NCI-H345 treated with DMSO at 0.1 percent for 48 hours (cell line): ENCODE results near the gene ZNF746.
"Not testable (repeated sequence)": the region's sequence is repeated elsewhere in the genome, so short reads cannot be mapped to it uniquely, and the experiment has no call there.

ENCODE experiments used
- DNase-seq: peaks from one replicate; lab custom pipeline; 2025; ENCODE audit not compliant: unreplicated experiment; lab: John Stamatoyannopoulos, UW

Gene ZNF746

DNA sequence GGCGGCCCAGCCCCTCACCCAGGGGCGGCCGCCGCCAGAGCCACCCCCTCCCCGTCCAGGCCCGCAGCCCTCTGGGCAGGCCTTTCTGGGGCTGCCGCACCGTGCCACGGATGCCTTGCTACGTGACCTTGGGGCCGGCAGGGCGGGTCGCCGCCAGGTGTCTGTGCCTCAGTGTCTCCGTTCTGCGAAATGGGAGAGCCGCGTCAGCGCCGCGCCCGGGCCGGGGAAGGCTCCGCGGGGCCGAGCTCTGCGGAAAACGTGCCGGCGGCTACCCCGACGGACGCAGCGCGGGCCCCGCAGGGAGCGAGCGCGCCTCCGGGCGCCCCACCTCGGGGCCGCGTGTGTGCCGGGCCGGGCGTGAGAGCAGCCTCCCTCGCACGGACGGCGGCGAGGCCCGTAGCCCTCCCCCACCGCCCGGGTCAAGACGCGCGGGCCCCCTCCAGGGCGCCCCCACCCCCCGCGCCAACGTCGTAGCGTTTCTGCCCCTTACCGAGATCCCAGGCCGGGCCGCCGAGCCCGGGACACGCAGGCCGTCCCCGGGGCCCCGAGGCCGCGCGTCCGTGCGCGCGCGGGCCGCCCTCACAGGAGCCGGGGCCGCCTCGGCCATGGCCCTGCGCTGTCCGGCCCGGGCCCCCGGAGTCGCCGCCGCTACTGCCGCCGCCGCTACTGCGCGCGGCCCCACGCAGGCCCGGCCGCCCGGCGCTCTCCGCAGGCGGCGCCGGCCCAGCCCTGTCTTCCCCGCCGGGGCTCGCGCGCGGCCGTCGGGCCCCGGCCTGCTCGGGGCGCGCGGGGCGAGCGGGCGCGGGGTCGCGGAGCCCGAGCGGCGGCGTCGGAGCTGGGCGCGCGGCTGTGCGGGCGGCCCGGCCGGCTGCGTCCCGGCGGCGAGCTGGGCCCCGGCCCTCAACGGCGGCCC lies 37.8 kb downstream of the ZNF746 start:
- DNase-seq = no peak

DNA sequence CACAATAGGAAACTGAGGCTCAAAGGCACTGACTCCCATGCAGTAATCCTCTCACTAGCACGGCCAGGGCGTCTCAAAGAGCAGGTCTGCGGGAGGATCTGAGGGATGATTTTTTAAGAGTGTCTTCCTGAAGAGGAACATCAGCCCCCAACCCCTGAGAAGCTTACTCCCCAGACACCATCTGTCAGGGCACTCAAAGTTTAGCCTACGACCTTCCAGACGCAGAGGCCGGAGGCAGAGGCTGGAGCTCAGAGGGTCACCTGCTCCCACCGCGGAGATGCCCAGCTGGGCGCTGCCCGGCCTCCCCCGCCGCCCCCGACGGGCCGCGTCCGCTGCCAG lies 38.4 kb downstream of the ZNF746 start:
- DNase-seq = no peak

- no peak for DNase-seq
Measured at GRCh38 chr7:149458235-149458634, 39.4 kb downstream of the ZNF746 start.

DNA sequence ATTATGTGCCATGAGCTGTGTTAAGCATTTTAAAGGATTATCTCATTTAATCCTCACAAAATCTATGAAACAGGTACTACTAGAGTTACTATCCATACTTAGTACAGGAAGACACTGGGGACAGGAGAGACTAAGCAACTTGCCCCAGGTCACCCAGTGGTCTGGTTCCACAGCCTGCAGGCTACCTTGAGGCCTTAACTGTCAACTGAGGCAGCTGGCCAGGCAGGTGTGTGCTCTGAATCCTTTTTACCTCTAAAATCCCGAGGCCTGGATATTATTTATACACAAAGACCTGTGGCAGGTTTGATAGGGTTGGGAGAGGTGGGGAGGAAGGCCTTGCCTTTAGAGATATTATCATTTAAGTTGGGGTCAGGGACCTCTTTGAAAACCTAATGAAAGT lies 39.8 kb downstream of the ZNF746 start:
- DNase-seq = no peak

DNA sequence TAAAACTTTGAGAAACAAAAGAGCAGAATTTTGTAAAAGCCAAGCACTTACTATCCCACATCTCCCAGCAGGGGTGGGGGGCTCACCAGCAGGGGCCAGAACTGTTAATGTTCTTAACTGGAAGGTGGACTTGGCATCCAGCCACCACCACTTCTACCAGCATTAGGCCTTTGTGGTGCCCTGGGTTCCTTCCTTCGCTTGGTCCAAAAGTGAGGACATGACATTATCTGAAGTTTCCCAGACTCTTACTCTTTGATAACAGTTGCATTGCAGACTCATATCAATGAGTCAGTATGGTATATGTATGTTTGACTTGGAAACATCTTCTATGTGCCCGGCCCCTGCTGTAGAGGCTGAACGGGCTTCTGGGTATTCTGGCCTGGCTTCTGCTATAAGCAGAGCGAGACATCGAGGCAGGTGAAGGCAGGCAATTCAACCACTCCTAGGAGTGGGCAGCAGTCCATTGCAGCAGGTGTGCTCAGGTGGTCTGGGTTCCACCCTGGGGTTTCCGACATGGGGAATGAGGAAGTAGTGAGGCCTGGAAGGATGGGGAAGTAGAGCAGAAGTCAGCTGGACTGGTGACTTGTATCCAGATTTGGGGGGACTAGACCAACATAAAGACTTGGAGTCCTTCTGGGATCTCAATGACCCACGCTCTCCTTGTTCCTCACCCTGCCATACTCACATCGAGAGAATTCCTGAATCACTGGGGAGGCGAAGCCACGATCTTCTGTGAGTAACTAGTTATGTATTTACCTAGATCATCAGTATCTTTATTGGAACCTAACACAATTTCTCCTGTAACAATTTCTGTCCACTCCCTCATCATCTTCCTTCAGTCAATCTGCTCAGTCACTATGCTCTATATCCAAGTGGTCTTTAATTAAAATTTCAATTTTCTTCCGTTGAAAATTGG lies 40.8 kb downstream of the ZNF746 start:
- DNase-seq = no peak

- no peak for DNase-seq
Measured at GRCh38 chr7:149455175-149455950, 42.2 kb downstream of the ZNF746 start.

GRCh38 chr7:149454750-149455149 lies 42.9 kb downstream of the ZNF746 start:
- no peak for DNase-seq

- DNase-seq = no peak
Measured at GRCh38 chr7:149454006-149454405, 43.6 kb downstream of the ZNF746 start.

DNA sequence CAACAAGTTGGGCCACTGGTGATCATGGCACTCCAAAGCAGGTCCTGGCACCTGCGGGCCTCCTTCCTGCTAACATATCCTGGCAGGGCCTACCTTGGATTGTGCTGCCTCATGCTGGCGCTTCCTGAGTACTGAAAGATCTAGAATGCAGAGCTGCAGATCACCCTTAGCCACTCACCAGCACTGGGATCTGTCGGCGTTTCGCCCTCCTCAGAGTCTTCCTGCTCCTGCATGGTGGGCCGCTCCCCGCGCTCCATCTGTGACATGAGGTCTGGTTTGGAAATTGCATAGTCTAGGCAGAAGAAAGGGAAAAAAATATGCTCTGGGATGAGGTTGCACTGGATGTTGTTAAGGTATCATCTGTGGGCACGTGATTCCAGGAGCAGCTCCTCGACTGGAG lies 46.8 kb downstream of the ZNF746 start:
- no peak for DNase-seq

- no peak for DNase-seq
Measured at GRCh38 chr7:149449897-149450296, 47.7 kb downstream of the ZNF746 start.

DNA sequence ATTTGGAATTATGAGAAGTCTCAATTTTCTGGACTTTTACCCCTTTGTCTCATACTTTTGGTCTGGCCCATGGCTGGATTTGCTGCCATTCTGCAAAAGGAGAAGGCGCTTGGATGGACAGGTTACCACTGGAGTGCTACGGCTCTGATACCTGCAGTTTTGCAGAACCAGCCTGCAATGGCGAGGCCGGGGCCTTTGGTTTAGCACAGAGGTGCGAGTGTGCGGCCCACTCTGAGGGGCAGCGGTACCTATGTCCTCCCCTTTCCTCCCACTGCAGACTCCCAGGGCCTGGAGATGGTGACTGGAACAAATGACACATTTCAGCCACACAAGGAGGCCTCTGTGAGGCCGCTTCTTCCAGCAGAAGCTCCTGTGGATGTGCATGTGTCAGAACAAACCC lies 48.6 kb downstream of the ZNF746 start:
- no peak for DNase-seq

DNA sequence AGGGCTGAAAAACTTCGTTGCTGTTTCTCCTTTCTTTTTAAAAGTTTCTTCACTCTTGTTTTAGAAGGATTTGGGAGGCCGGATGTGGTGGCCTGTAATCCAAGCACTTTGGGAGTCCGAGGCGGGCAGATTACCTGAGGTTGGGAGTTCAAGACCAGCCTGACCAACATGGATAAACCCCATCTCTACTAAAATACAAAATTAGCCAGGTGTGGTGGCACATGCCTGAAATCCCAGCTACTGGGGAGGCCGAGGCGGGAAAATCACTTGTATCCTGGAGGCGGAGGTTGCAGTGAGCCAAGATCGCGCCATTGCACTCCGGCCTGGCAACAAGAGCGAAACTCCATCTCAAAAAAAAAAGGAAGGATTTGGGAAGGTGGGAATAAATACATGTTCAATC lies 51.6 kb downstream of the ZNF746 start:
- DNase-seq = not testable (repeated sequence)

DNA sequence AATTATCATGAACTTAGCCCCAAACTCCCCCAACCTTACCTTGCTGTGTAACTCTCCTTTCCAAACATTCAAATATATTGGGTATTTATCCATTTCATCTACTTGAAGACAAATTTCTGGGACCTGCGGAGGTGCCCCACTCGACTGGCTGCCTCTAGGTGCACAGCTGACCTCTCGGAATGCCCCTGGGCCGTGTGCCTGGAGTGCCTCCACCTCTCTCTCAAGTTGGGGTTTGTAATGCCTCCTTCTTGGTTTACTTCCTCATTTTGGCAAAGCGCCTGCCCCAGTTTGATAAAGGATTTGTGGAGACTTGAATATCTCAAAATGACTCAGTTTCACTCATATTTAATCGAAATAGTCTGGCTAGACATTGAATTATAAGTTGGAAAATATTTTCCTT lies 53.3 kb downstream of the ZNF746 start:
- DNase-seq = no peak

DNA sequence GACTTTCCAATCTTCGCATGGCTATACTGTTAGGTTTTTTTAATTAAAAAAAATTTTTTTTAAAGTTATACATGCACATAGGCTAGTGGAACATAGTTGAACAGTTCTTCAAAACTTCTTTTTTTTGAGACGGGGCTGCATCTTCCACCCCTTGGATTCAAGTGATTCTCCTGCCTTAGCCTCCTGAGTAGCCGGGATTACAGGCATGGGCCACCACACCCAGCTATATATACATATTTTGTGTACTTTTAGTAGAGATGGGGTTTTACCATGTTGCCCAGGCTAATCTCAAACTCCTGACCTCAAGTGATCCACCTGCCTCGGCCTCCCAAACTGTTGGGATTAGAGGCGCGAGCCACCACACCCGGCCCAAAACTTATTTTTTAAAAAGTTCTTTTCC lies 54.1 kb downstream of the ZNF746 start:
- DNase-seq = no peak

- no peak for DNase-seq
Measured at GRCh38 chr7:149442924-149443323, 54.7 kb downstream of the ZNF746 start.

DNA sequence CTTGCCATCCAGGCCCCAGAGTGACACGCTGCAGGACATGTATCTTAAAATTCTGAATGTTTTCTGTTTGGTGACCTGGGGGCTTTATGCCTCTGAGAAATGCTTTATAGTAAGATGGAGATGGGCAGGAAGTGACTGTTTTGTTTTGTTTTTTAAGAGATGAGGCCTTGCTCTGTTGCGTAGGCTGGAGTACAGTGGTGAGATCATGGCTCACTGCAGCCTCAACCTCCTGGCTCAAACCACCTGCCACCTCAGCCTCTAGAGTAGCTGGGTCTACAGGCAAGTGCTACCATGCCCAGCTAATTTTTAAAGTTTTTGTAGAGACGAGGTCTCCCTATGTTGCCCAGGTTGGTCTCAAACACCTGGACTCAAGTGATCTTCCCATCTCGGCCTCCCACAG lies 57.4 kb downstream of the ZNF746 start:
- DNase-seq = no peak

GRCh38 chr7:149436358-149436757 lies 61.3 kb downstream of the ZNF746 start:
- DNase-seq = no peak

DNA sequence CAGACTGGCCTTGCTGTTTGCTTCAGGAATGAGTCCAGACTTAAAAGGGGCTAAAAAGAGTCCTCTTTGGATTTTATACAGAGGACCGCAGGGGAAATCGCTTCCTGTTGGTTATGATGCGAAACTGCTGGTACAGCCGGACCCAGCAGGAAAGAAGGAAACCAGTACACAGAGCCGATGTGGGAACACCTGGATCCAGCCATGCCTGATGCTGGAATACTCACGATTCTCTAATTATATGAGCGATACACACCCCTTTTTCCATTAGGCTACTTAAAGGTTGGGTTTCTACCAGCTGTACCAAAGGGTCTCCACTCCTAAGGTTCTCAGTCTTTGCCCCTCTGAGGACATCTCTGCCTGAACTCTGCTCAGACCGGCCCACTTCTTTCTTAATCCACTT lies 64.5 kb downstream of the ZNF746 start:
- DNase-seq = no peak

GRCh38 chr7:149432121-149432691 lies 65.4 kb downstream of the ZNF746 start:
- no peak for DNase-seq

DNA sequence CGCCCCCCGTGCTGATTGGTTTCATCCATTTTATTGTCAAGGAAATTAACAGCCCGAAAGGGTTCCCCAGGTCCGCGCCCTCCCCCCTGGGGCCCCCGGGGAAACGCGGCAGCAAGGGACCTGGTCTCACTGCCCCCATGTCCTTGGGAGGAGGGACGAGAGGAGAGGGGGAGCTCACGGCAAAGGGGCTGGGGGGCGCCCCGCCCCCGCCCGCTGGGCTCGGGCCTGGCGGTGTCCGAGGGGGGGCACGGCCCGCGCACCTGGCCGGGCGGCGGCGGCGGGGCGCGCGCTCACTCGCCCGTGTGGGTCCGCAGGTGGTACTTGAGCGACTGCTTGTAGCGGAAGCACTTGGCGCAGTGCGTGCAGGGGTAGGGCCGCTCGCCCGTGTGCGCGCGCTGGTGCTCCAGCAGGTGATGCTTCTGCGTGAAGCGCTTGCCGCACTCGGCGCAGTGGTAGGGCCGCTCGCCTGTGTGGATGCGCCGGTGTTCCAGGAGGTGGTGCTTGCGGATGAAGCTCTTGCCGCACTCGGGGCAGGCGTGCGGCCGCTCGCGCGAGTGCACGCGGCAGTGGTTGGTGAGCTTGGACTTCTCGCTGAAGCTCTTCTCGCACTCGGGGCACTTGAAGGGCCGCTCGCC lies 66.0 kb downstream of the ZNF746 start:
- no peak for DNase-seq

GRCh38 chr7:149430192-149430591 lies 67.4 kb downstream of the ZNF746 start:
- no peak for DNase-seq
